GM12873 (cell line): ENCODE data around the gene ASXL1.

Experiments used
- CTCF ChIP-seq: IDR thresholded peaks from 2 replicates; pipeline ENCODE4 v1.5.1; 2012; ENCODE audit warnings: low read depth, mild to moderate bottlenecking, moderate library complexity, low read length, control low read depth; ENCODE audit not compliant: insufficient read depth; ENCODE audit errors: missing control alignments

ASXL1 gene

GRCh38 chr20:32441638-32442037, 83.5 kb downstream of the ASXL1 start:
- TF ChIP-seq CTCF = no peak

GRCh38 chr20:32442630-32443373, 84.7 kb downstream of the ASXL1 start:
- TF ChIP-seq CTCF = no peak

- peak; percentile 15 for TF ChIP-seq CTCF
Measured at GRCh38 chr20:32443386-32443974, 85.3 kb downstream of the ASXL1 start.

- no peak for TF ChIP-seq CTCF
Measured at GRCh38 chr20:32444474-32445220, 86.5 kb downstream of the ASXL1 start.

GRCh38 chr20:32445539-32446273, 87.6 kb downstream of the ASXL1 start:
- no peak for TF ChIP-seq CTCF

GRCh38 chr20:32446301-32447100, 88.4 kb downstream of the ASXL1 start:
- TF ChIP-seq CTCF = no peak
